H1 (cell line): ENCODE results near the gene MAP10. TPM values are rescaled to one million over a fixed set of nuclear protein-coding genes. Genes with fewer than 3 reads are reported as not detected.

Source experiments
- CTCF ChIA-PET: fragments of 300-600 bp; sonication (Branson Sonifier 250); formaldehyde crosslinking; loops from one replicate; lab custom pipeline; 2021; ENCODE audit not compliant: partially characterized antibody; lab: Charles Lee
- POLR2A ChIA-PET: fragments of 300-600 bp; sonication (Branson Sonifier 250); formaldehyde crosslinking; loops from one replicate; lab custom pipeline; 2021; ENCODE audit warnings: inconsistent platforms; ENCODE audit not compliant: partially characterized antibody; lab: Charles Lee
- DNase-seq, 2 experiments: peaks; one replicate each; pipeline versions ENCODE4 v3.0.0 to v3.0.0-alpha.2; 2010 to 2022; ENCODE audit warnings: low spot score in 2 of 2, low read depth in 1 of 2, mixed read lengths in 1 of 2
- FAIRE-seq: peaks from 2 replicates; lab custom pipeline; 2011; peaks lifted over from hg19 to GRCh38; lab: Jason Lieb, UNC
- H2AFZ ChIP-seq: 2 replicates; pipeline ENCODE4 v1.8.1; 2012; ENCODE audit warnings: low read length, inconsistent platforms
- H2AK5ac ChIP-seq: 2 replicates; pipeline ENCODE4 v1.6.1; 2013; ENCODE audit warnings: low read depth, low read length
- H2BK120ac ChIP-seq: replicated peaks from 2 replicates; pipeline ENCODE3; 2013; ENCODE audit warnings: low read depth, low read length, inconsistent platforms
- H2BK12ac ChIP-seq: 2 replicates; pipeline ENCODE4 v1.6.1; 2013; ENCODE audit warnings: low read depth, low read length
- H2BK15ac ChIP-seq: 2 replicates; pipeline ENCODE4 v1.6.1; 2013; ENCODE audit warnings: low read length
- H2BK20ac ChIP-seq: 2 replicates; pipeline ENCODE4 v1.6.1; 2013; ENCODE audit warnings: low read length
- H2BK5ac ChIP-seq: 2 replicates; pipeline ENCODE4 v1.6.1; 2013; ENCODE audit warnings: low read depth, low read length
- H3K14ac ChIP-seq: 2 replicates; pipeline ENCODE4 v1.6.1; 2013; ENCODE audit warnings: inconsistent platforms; ENCODE audit not compliant: insufficient read length
- H3K18ac ChIP-seq: 2 replicates; pipeline ENCODE4 v1.6.1; 2013; ENCODE audit warnings: low read length; ENCODE audit errors: extremely low read depth
- H3K23ac ChIP-seq: 2 replicates; pipeline ENCODE4 v1.6.1; 2013; ENCODE audit warnings: inconsistent platforms; ENCODE audit not compliant: insufficient read length
- H3K23me2 ChIP-seq: 2 replicates; pipeline ENCODE4 v1.6.1; 2013; ENCODE audit warnings: low read depth, low read length
- H3K27ac ChIP-seq: 2 replicates; pipeline ENCODE4 v1.6.1; 2011; ENCODE audit warnings: low read depth, low read length, inconsistent platforms
- H3K27me3 ChIP-seq, 4 experiments: replicated peaks in 1 of 4; 1 replicate in 1 of 4; 2 replicates in 3 of 4; pipeline versions ENCODE4 v1.6.1 to v1.8.1; 2011 to 2013; ENCODE audit warnings: low read length in 3 of 4, mild to moderate bottlenecking in 3 of 4, inconsistent platforms in 2 of 4, mixed read lengths in 2 of 4, moderate library complexity in 1 of 4; ENCODE audit not compliant: control insufficient read depth in 3 of 4, insufficient read depth in 3 of 4; ENCODE audit errors: extremely low read depth in 1 of 4
- H3K36me3 ChIP-seq, 4 experiments: 2 replicates each; pipeline versions ENCODE4 v1.6.1 to v1.8.1; 2011 to 2013; ENCODE audit warnings: mild to moderate bottlenecking in 4 of 4, low read length in 3 of 4, moderate library complexity in 2 of 4, control low read depth in 1 of 4, inconsistent platforms in 1 of 4; ENCODE audit not compliant: insufficient read depth in 4 of 4, control insufficient read depth in 2 of 4
- H3K4ac ChIP-seq: replicated peaks from 2 replicates; pipeline ENCODE3; 2013; ENCODE audit warnings: low read length, low read depth, mixed read lengths, inconsistent platforms; ENCODE audit not compliant: insufficient read length
- H3K4me1 ChIP-seq, 4 experiments: replicated peaks in 1 of 4; 1 replicate in 1 of 4; 2 replicates in 3 of 4; pipeline versions ENCODE4 v1.6.1 to v1.8.1; 2011 to 2013; ENCODE audit warnings: low read length in 3 of 4, inconsistent platforms in 2 of 4, mixed read lengths in 1 of 4; ENCODE audit not compliant: insufficient read depth in 4 of 4, control insufficient read depth in 3 of 4
- H3K4me2 ChIP-seq, 2 experiments: 2 replicates each; pipeline versions ENCODE4 v1.6.1 to v1.8.1; 2011 to 2013; ENCODE audit warnings: low read depth in 2 of 2, low read length in 2 of 2, control low read depth in 1 of 2, inconsistent platforms in 1 of 2, mild to moderate bottlenecking in 1 of 2; ENCODE audit not compliant: insufficient read depth in 1 of 2
- H3K4me3 ChIP-seq, 4 experiments: fragments of 200-600, 300-600 bp in 1 of 4; sonication (generic), shearing (Covaris generic), sonication (Bioruptor Twin) in 1 of 4; 2 replicates each; pipeline versions ENCODE4 v1.5.1 to v1.8.1; 2011 to 2016; ENCODE audit warnings: low read length in 4 of 4, low read depth in 3 of 4, control low read depth in 2 of 4, inconsistent platforms in 2 of 4, mild to moderate bottlenecking in 2 of 4, mixed read lengths in 1 of 4, moderate library complexity in 1 of 4; ENCODE audit not compliant: insufficient read depth in 2 of 4; ENCODE audit errors: extremely low read depth in 1 of 4
- H3K56ac ChIP-seq: replicated peaks from 2 replicates; pipeline ENCODE3; 2013; ENCODE audit warnings: low read depth, mild to moderate bottlenecking, mixed read lengths, low read length, inconsistent platforms; ENCODE audit not compliant: insufficient read length
- H3K79me1 ChIP-seq: 2 replicates; pipeline ENCODE4 v1.6.1; 2013; ENCODE audit warnings: low read depth, low read length, control low read depth
- H3K79me2 ChIP-seq, 2 experiments: 2 replicates each; pipeline versions ENCODE4 v1.6.1 to v1.8.1; 2012 to 2013; ENCODE audit warnings: low read length in 2 of 2, mild to moderate bottlenecking in 2 of 2, inconsistent platforms in 1 of 2; ENCODE audit not compliant: insufficient read depth in 2 of 2, control insufficient read depth in 1 of 2
- H3K9ac ChIP-seq, 4 experiments: replicated peaks in 1 of 4; 1 replicate in 1 of 4; 2 replicates in 3 of 4; pipeline versions ENCODE4 v1.6.1 to v1.8.1; 2011 to 2013; ENCODE audit warnings: low read depth in 3 of 4, low read length in 3 of 4, control low read depth in 2 of 4, mild to moderate bottlenecking in 2 of 4, moderate library complexity in 2 of 4, inconsistent platforms in 1 of 4; ENCODE audit errors: extremely low read depth in 1 of 4
- H3K9me3 ChIP-seq, 2 experiments: 2 replicates each; pipeline versions ENCODE4 v1.6.1 to v1.8.1; 2012 to 2013; ENCODE audit warnings: mild to moderate bottlenecking in 2 of 2, moderate library complexity in 2 of 2, control low read depth in 1 of 2, inconsistent platforms in 1 of 2, low read depth in 1 of 2, low read length in 1 of 2, mixed read lengths in 1 of 2; ENCODE audit not compliant: insufficient read depth in 2 of 2
- H4K20me1 ChIP-seq, 2 experiments: replicated peaks in 1 of 2; 2 replicates each; pipeline versions ENCODE3 to v1.8.1; 2011 to 2013; ENCODE audit warnings: inconsistent platforms in 2 of 2, low read length in 2 of 2, mild to moderate bottlenecking in 1 of 2; ENCODE audit not compliant: insufficient read depth in 2 of 2, control insufficient read depth in 1 of 2
- H4K5ac ChIP-seq: 2 replicates; pipeline ENCODE4 v1.6.1; 2013; ENCODE audit warnings: low read length, low read depth, mixed read lengths, inconsistent platforms; ENCODE audit not compliant: insufficient read length
- H4K8ac ChIP-seq: 2 replicates; pipeline ENCODE4 v1.8.0; 2013; ENCODE audit warnings: mild to moderate bottlenecking, moderate library complexity, low read length, inconsistent platforms; ENCODE audit not compliant: insufficient read depth; ENCODE audit errors: extremely low read depth
- H4K91ac ChIP-seq: replicated peaks from 2 replicates; pipeline ENCODE3; 2013; ENCODE audit warnings: low read length, mixed read lengths, inconsistent platforms; ENCODE audit not compliant: insufficient read length
- BCL11A ChIP-seq, 2 experiments: IDR thresholded peaks; one replicate each; pipeline ENCODE4 v1.6.1; 2011; ENCODE audit warnings: low read depth in 2 of 2, low read length in 2 of 2, mild to moderate bottlenecking in 2 of 2
- BRCA1 ChIP-seq: IDR thresholded peaks from 2 replicates; pipeline ENCODE4 v1.6.1; 2012; ENCODE audit warnings: low read depth, low read length, improper control_type of control experiment
- CBX8 ChIP-seq: fragments of 300-800, 300-1000 bp; sonication (generic); IDR thresholded peaks from 2 replicates; pipeline ENCODE4 v1.7.1; 2016; ENCODE audit warnings: low read depth, low read length, borderline replicate concordance
- CREB1 ChIP-seq: IDR thresholded peaks from 2 replicates; pipeline ENCODE4 v1.6.1; 2012; ENCODE audit warnings: inconsistent platforms
- EZH2 ChIP-seq: fragments of 200-600 bp; sonication (generic); IDR thresholded peaks from 2 replicates; pipeline ENCODE4 v1.7.1; 2012; ENCODE audit warnings: low read depth, mild to moderate bottlenecking, moderate library complexity, low read length, inconsistent platforms; ENCODE audit not compliant: severe bottlenecking
- GTF2F1 ChIP-seq: IDR thresholded peaks from 2 replicates; pipeline ENCODE4 v1.6.1; 2012; ENCODE audit warnings: low read depth, low read length, improper control_type of control experiment, borderline replicate concordance
- MAFK ChIP-seq: IDR thresholded peaks from 2 replicates; pipeline ENCODE4 v1.6.1; 2012; ENCODE audit warnings: low read depth, mild to moderate bottlenecking, improper control_type of control experiment, low read length
- NRF1 ChIP-seq: IDR thresholded peaks from 2 replicates; pipeline ENCODE4 v1.6.1; 2011; ENCODE audit warnings: mild to moderate bottlenecking, low read depth, low read length, improper control_type of control experiment
- RXRA ChIP-seq: IDR thresholded peaks from 2 replicates; pipeline ENCODE4 v1.6.1; 2011; ENCODE audit warnings: low read depth, mild to moderate bottlenecking, low read length, moderate library complexity; ENCODE audit not compliant: insufficient read depth
- SIRT6 ChIP-seq: IDR thresholded peaks from one replicate; pipeline ENCODE4 v1.7.1; 2012; ENCODE audit warnings: low read length, inconsistent platforms
- SP2 ChIP-seq: IDR thresholded peaks from 2 replicates; pipeline ENCODE4 v1.6.1; 2012; ENCODE audit warnings: mild to moderate bottlenecking, low read length, inconsistent platforms
- TAF1 ChIP-seq: IDR thresholded peaks from 2 replicates; pipeline ENCODE4 v1.6.1; 2011; ENCODE audit warnings: mild to moderate bottlenecking, low read depth, low read length
- TCF12 ChIP-seq: IDR thresholded peaks from 2 replicates; pipeline ENCODE4 v1.6.1; 2011; ENCODE audit warnings: low read depth, mild to moderate bottlenecking, low read length
- YY1 ChIP-seq: IDR thresholded peaks from 2 replicates; pipeline ENCODE4 v1.6.1; 2011; ENCODE audit warnings: low read depth, mild to moderate bottlenecking, low read length
- ZNF274 ChIP-seq: IDR thresholded peaks from 2 replicates; pipeline ENCODE4 v1.7.0; 2012; ENCODE audit warnings: low read length, borderline replicate concordance; ENCODE audit errors: extremely low read depth
- WGBS, 2 experiments: shearing (Covaris generic) in 1 of 2; methylation state at CpG; one replicate each; pipeline versions ENCODE4 v1.1.6 to v1.1.7; 2013 to 2015; ENCODE audit warnings: low lambda C conversion rate in 2 of 2, mixed read lengths in 2 of 2, inconsistent platforms in 1 of 2, low coverage in 1 of 2, missing lambda C conversion rate in 1 of 2; ENCODE audit not compliant: insufficient replicate concordance in 2 of 2, insufficient coverage in 1 of 2, insufficient read length in 1 of 2; ENCODE audit errors: extremely low coverage in 1 of 2, missing lambda C conversion rate in 1 of 2; 5-methylcytosine and 5-hydroxymethylcytosine counted together
- polyA plus RNA-seq, 7 experiments: library from polyadenylated mRNA; depleted of rRNA in 3 of 7; stranded (reverse) in 5 of 7; unstranded in 2 of 7; fragments of >200 nt in 5 of 7; fragments of 200-250 nt in 2 of 7; gene quantifications; 1 replicate in 5 of 7; 2 replicates in 1 of 7; 4 replicates in 1 of 7; pipeline versions ENCODE4 v1.2.1 to v1.2.3, GENCODE V29; 2011 to 2013; ENCODE audit warnings: missing spikeins in 2 of 7, mixed read lengths in 2 of 7
- total RNA-seq: library from RNA; stranded (reverse); fragmentation: NEBNext Ultra II Directional; extraction: Animal tissue kit (Norgen Biotek cat#: 25700); gene quantifications from 2 replicates; pipeline ENCODE4 v1.2.1, GENCODE V29; 2021
- TF ChIP-seq, protein P1 (sequence below): IDR thresholded peaks from 2 replicates; pipeline ENCODE4 v1.6.1; 2012; ENCODE audit warnings: inconsistent platforms

MAP10 gene
- total and polyA plus RNA-seq, 2 of the 8 experiments (the other 6 are each of a cell fraction or from before 2014, with no cell fraction given), result 1.5 to 3.5 TPM

DNA sequence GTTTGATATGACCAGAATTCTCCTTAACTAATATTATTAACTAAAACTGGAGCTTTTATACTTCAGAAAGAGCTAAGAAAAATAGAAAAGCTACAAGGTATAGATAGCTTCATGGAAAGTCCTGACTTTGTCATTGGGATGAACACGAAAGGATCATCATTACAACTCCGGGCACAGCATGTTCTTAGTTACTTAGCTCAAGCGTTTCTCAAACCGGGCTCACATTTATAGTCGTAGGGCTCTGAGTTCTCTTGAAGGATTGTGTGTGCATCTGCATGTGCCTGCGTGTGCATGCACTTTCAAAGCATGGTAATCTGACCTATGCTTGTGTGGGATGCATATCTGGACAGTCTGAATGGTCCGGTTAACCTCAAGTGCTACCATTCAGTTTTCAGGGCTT is 20.4 kb upstream of the MAP10 start:
- no peak overlapping the region for H3K27ac ChIP-seq
- no peak overlapping the region for H3K56ac ChIP-seq
- no peak overlapping the region for H3K9ac ChIP-seq
- H3K9me3 ChIP-seq, result no peaks in the 10 kb centered on the region
- no peak overlapping the region for H3K18ac ChIP-seq
- H3K79me2 ChIP-seq, result no peaks in the 10 kb centered on the region
- no peak overlapping the region for H2BK120ac ChIP-seq
- no peak for FAIRE-seq
- no peak overlapping the region for H4K5ac ChIP-seq
- no peak overlapping the region for H3K14ac ChIP-seq
- no peak overlapping the region for H2BK5ac ChIP-seq
- no peaks in the 10 kb centered on the region for H4K20me1 ChIP-seq
- WGBS, 2 experiments, result 97% methylated on average over 7 of the region's 7 CpGs; no CpG with 5 or more reads in 1 of the 2 experiments
- POLR2A ChIA-PET, result no interaction called here
- H3K4me2 ChIP-seq, result no peak overlapping the region
- no peak overlapping the region for H2AK5ac ChIP-seq
- H3K79me1 ChIP-seq, result no peaks in the 10 kb centered on the region
- H3K23ac ChIP-seq, result no peak overlapping the region
- no peak overlapping the region for H4K8ac ChIP-seq
- H3K23me2 ChIP-seq, result no peaks in the 10 kb centered on the region
- H4K91ac ChIP-seq, result no peak overlapping the region
- no peak overlapping the region for H3K4me3 ChIP-seq
- no peak overlapping the region for H2BK20ac ChIP-seq
- no peaks in the 10 kb centered on the region for H3K4me1 ChIP-seq
- CTCF ChIA-PET, result interaction anchor here (0.9 kb wide), 1 partner anchor 90 kb away, joined by 3 read pairs; no protein-coding TSS in a partner anchor
- DNase-seq, result no peak
- no peak overlapping the region for H2BK12ac ChIP-seq
- H2BK15ac ChIP-seq, result no peak overlapping the region
- no peak overlapping the region for H3K4ac ChIP-seq
- no peaks in the 10 kb centered on the region for H3K27me3 ChIP-seq
- H2AFZ ChIP-seq, result peak overlapping the region; percentile 64; the same call in 1 of the 2 replicates
- H3K36me3 ChIP-seq, result no peaks in the 10 kb centered on the region
- TF ChIP-seq MAFK (no peak), BRCA1 (no peak), ZNF274 (no peak), NRF1 (no peak), CREB1 (no peak), CBX8 (no peak), GTF2F1 (no peak), YY1 (no peak), TAF1 (no peak), SIRT6 (no peak), BCL11A (IDR thresholded peaks at IDR 0.05; ENCODE audit: low read depth in 2 of 2, low read length in 2 of 2) (no peak), TCF12 (no peak), RXRA (no peak), EZH2 (no peak), SP2 (no peak)
- TF ChIP-seq, protein P1, sequence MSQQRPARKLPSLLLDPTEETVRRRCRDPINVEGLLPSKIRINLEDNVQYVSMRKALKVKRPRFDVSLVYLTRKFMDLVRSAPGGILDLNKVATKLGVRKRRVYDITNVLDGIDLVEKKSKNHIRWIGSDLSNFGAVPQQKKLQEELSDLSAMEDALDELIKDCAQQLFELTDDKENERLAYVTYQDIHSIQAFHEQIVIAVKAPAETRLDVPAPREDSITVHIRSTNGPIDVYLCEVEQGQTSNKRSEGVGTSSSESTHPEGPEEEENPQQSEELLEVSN, result no peak
